ENCODE data around the gene CYB561.

DNA sequence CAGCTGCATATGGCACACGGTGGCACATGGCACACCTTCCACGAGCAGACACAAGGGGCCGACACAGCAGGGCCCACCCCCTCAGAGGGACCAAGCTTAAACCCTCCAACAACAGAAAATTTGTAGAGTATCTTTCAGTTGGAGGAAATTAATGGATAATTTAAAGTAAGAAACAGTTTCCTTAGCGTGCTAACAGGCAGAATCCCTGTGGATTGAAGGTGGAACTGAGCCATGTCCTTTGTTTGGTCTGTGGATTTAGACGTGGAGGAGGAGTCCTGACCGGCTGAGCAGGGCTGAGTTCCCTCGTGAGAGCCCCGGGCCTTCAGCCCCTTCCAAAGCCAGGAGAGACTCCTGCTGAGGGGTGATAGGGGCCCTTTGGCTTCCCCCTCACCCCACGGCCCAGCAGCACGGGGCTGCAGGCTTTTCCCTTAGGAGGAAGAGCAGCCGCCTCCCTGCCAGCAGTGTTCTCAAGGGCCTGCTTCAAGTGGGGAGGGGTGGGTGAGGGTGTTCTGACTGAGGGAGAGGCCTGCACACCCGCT is 1.4 kb upstream of the CYB561 start:
- TF ChIP-seq, protein P1, sequence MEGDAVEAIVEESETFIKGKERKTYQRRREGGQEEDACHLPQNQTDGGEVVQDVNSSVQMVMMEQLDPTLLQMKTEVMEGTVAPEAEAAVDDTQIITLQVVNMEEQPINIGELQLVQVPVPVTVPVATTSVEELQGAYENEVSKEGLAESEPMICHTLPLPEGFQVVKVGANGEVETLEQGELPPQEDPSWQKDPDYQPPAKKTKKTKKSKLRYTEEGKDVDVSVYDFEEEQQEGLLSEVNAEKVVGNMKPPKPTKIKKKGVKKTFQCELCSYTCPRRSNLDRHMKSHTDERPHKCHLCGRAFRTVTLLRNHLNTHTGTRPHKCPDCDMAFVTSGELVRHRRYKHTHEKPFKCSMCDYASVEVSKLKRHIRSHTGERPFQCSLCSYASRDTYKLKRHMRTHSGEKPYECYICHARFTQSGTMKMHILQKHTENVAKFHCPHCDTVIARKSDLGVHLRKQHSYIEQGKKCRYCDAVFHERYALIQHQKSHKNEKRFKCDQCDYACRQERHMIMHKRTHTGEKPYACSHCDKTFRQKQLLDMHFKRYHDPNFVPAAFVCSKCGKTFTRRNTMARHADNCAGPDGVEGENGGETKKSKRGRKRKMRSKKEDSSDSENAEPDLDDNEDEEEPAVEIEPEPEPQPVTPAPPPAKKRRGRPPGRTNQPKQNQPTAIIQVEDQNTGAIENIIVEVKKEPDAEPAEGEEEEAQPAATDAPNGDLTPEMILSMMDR (conservative IDR thresholded peaks at IDR 0.05; ENCODE audit: low read depth, low read length), result no peak
- no peak for TF ChIP-seq EZH2 (IDR thresholded peaks at IDR 0.05; ENCODE audit: low read length, unreplicated experiment)
